ENCODE results near the gene ADAM17. TPM values are rescaled to one million over a fixed set of nuclear protein-coding genes. Genes with fewer than 3 reads are reported as not detected.
"Not testable (repeated sequence)": the region's sequence is repeated elsewhere in the genome, so short reads cannot be mapped to it uniquely, and the experiment has no call there.

Gene ADAM17
- 23.2 and 26.4 TPM in 2 replicates for total RNA-seq

DNA sequence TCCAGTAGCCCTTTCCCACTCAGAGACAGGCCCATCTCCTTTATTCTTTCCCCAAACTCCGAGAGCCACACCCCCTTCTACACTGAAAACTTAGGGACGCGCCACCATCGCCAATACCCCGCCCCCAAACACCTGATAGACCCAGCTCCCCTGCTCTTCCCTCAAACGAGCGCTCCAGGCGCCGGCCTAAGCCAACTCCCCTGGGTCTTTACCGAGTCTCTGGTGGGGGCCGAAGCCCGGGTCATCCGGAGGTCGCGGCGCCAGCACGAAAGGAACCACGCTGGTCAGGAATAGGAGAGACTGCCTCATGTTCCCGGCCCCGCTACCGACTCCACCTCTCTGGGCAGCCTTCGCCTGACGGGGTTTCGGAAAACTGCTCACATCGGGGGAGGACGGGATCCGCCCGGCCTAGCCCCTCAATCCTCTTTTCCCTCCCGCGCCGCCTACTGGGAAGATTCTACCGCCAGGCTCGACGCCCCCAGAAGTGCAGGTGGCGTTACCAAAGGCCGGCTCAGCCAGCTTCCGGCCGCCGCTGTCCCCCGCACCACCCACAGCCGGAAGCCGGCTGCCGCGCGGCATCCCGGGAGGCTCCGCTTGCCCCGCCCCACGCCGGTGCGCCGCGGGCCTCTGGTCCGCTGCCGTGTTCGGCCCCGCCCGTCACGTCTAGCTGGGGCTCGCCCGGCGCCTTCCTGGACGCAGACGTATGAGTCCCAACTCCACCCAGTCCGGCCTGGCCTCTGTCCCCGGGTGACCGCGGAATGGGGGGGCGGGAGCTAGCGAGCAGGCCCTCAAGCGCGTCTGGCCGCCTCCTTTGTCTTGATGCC lies at the start of gene ADAM17:
ADAM17 (minus strand) TSS at position 534 of the 824 bp plus-strand sequence; CDS start at position 309, 225 bp downstream.
- intact Hi-C loops (cut with micrococcal nuclease) = loop anchor here (1.0 to 5.0 kb wide), 8 partner anchors 53 to 565 kb away; partner anchors contain the start of genes CPSF3, IAH1, ITGB1BP1 and TAF1B

DNA sequence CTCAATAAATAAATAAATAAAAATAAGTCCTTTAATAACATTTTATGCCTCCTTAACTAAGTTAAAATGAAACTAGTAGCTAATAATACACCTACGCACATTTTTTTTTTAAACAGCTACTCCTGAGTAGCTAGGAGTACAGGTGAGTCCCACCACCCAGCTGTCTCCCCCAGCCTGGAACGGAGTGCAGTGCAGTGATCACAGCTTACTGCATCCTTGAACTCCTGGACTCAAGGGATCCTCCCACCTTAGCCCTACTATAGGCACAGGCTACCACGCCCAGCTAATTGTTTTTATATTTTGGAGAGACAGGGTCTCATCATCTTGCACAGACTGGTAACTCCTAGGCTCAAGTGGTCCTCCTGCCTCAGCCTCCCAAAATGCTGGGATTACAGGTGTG lies 46.8 kb upstream of the ADAM17 start:
- intact Hi-C loops (cut with micrococcal nuclease) = no loop called here

GRCh38 chr2:9601397-9601796 lies 45.8 kb upstream of the ADAM17 start:
- intact Hi-C loops (cut with micrococcal nuclease) = no loop called here

GRCh38 chr2:9599430-9599829 lies 43.8 kb upstream of the ADAM17 start:
- intact Hi-C loops (cut with micrococcal nuclease) = no loop called here

DNA sequence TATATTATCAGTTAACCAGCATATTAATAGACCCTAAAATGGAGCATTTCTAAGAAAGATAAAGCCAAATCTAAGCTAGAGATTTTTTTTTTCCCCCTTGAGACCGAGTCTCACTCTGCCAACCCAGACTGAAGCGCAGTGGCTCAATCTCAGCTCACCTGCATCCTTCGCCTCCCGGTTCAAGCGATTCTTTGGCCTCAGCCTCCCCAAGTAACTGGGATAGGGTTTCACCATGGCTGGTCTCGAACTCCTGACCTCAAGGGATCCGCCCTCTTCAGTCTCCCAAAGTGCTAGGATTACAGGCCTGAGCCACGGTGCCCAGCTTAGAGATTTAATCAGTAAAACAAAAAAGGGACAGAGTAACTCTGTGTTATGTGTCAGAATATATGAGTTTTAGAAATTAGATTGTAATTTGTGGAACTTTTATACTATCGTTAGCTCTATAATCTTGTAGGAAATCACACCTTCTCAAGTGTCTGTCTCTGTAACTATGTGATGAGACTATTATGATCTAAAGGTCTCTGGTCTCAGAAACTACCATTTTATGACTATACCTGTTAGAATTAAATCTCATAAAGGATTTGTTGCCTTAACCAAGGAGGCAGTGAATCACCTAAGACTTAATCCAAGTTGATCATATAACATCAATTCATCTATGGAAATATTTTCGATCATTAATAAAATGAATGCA lies 41.1 kb upstream of the ADAM17 start:
- intact Hi-C loops (cut with micrococcal nuclease) = no loop called here

GRCh38 chr2:9595746-9596145 lies 40.1 kb upstream of the ADAM17 start:
- intact Hi-C loops (cut with micrococcal nuclease) = loop anchor here (2.0 kb wide), 2 partner anchors 13 to 59 kb away; no protein-coding TSS in a partner anchor

- intact Hi-C loops (cut with micrococcal nuclease) = loop anchor here (2.0 kb wide), 2 partner anchors 14 to 60 kb away; no protein-coding TSS in a partner anchor
Measured at GRCh38 chr2:9595256-9595655, 39.6 kb upstream of the ADAM17 start.

GRCh38 chr2:9594366-9595054 lies 38.9 kb upstream of the ADAM17 start:
- intact Hi-C loops (cut with micrococcal nuclease) = loop anchor here (2.0 kb wide), 2 partner anchors 14 to 60 kb away; no protein-coding TSS in a partner anchor

GRCh38 chr2:9593925-9594324 lies 38.3 kb upstream of the ADAM17 start:
- intact Hi-C loops (cut with micrococcal nuclease) = loop anchor here (2.0 kb wide), 2 partner anchors 15 to 61 kb away; no protein-coding TSS in a partner anchor

GRCh38 chr2:9592699-9593098 lies 37.1 kb upstream of the ADAM17 start:
- intact Hi-C loops (cut with micrococcal nuclease) = no loop called here

- intact Hi-C loops (cut with micrococcal nuclease) = no loop called here
Measured at GRCh38 chr2:9590641-9591040, 35.0 kb upstream of the ADAM17 start.

DNA sequence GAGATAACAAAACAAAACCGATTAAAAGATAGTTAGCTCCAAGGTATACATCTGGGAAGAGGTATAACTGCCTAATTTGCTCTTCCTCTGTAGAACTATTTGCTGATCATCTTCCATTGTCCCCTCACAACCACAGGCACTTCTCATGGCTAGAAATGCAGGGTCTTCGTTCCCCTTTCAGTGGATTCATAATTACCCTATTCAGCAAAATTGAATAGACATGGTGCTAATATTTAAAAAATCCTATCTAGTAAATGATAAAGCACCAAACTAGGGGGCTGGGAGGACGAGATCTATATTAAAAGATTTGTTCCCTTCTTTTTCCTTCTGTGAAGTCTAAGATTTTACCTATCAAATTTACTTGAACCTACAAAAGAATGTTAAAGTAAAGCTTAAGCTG lies 30.8 kb upstream of the ADAM17 start:
- intact Hi-C loops (cut with micrococcal nuclease) = no loop called here

GRCh38 chr2:9585486-9585885 lies 29.9 kb upstream of the ADAM17 start:
- intact Hi-C loops (cut with micrococcal nuclease) = no loop called here

- intact Hi-C loops (cut with micrococcal nuclease) = not testable (repeated sequence)
Measured at GRCh38 chr2:9584902-9585301, 29.3 kb upstream of the ADAM17 start.

DNA sequence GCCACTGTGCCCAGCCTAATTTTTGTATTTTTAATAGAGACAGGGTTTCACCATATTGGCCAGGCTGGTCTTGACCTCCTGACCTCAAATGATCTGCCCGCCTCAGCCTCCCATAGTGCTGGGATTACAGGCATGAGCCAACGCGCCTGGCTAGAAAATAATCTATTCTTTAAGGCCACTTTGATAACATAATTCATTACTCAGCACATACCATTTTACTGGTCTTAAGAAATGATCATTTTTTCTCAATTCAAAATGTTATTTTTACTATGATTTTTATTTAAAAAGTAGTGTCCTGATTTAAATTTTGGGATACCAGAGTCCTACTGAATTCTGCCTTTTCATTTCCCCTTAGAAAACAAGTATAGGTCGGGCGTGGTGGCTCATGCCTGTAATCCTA lies 27.0 kb upstream of the ADAM17 start:
- intact Hi-C loops (cut with micrococcal nuclease) = no loop called here

GRCh38 chr2:9578467-9579235 lies 23.0 kb upstream of the ADAM17 start:
- intact Hi-C loops (cut with micrococcal nuclease) = no loop called here

DNA sequence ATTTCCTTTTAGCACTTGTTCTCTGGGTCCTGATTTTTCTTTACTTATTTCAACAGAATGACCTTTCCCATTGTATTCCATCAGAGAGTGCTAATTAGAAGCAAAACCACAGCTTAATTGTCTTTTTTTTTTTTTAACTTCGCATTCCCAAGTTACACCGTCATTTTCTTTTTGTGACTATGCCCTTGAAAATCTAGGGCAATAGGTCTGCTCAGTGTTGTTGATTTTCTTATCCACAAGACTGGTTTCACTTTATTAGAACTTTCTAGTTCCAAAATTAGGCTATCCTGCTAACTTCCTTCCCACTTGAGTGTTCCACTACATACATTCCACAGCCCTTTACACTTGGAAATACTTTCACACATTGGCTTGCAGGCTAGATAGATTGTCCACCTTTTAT lies 18.7 kb upstream of the ADAM17 start:
- intact Hi-C loops (cut with micrococcal nuclease) = no loop called here

GRCh38 chr2:9573840-9574239 lies 18.2 kb upstream of the ADAM17 start:
- intact Hi-C loops (cut with micrococcal nuclease) = no loop called here

- intact Hi-C loops (cut with micrococcal nuclease) = no loop called here
Measured at GRCh38 chr2:9573013-9573720, 17.5 kb upstream of the ADAM17 start.
